Mesenteric fat pad (tissue), 1 donor: Measurements from ENCODE around the gene TEAD2. TPM values are rescaled to one million over a fixed set of nuclear protein-coding genes. Genes with fewer than 3 reads are reported as not detected.
A peak's percentile ranks its signal among the peaks of the same experiment; 100 is the strongest.
"Not testable (repeated sequence)": the region's sequence is repeated elsewhere in the genome, so short reads cannot be mapped to it uniquely, and the experiment has no call there.

Experiments used
- DNase-seq: peaks from one replicate; pipeline ENCODE4 v3.0.0-alpha.2; 2020; ENCODE audit warnings: low spot score
- total RNA-seq: library from RNA; stranded (reverse); fragmentation: NEBNext Ultra II Directional; extraction: Animal tissue kit (Norgen Biotek cat#: 25700); gene quantifications from one replicate; pipeline ENCODE4 v1.2.1, GENCODE V29; 2021
- donor health status: DM: yes; HTN: yes; CAD: no.

TEAD2 gene
- total RNA-seq, 1 donor from 2014 or later, result 48.3 TPM

DNA sequence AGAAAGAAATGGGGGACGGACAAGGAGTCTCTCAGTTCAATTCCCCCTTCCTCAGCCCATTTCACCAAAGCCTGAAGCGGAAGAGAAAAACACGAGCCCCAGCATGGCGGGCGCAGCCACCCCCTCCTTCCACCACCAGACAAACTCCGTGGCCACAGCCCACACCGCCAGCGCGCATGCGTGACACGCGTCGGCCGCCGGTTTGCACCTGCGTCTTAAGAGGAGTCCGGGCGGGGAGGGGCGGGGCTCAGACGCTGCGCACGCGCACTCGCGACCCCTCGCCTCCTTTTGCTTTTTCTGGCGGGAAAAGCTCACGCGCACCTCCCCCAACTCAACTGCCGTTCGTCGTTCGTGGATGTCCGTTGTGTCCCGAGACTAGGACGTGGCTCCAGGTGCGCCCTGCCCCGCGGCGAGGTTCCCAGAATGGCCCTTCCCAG, 25.7 kb upstream of the TEAD2 start, which contains the start of gene KASH5:
Gene KASH5 (plus strand): TSS at position 314 of the 437 bp plus-strand sequence. CDS start 2,635 bp downstream, outside the sequence.
- peak; percentile 94 for DNase-seq

DNA sequence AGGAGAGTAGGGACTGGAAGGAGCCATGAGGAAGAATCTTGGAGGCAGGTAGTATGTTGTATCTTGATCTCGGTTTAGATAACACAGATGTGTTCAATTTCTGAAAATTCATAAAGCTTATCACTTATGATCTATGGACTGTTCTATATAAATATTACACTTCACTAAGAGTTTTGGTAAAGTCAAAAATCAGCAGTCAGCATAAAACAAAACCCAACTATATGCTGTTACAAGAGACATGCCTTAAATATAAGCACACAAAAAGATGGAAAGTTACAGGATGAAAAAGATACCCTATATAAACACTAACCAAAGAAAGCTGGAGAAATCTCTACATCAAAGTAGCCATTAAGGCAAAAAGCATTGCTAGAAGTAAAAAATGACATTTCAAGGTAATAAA, 21.4 kb upstream of the TEAD2 start:
- DNase-seq, result no peak

DNA sequence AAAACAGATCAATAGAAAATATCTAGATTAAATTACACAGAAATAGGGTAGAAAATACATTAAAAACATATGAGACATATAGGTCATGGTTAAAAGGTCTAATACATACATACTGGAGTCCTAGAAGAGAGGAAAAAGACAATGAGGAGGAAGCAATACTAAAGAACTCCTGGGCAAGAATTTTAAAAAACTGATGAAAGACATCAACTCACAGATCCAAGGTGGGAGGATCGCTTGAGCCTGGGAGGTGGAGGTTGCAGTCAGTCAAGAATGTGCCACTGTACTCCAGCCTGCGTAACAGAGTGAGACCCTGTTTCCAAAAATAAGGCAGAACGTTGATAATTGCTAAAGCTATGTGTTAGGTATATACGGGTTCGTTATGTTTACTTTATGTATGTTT, 20.4 kb upstream of the TEAD2 start:
- no peak for DNase-seq

DNA sequence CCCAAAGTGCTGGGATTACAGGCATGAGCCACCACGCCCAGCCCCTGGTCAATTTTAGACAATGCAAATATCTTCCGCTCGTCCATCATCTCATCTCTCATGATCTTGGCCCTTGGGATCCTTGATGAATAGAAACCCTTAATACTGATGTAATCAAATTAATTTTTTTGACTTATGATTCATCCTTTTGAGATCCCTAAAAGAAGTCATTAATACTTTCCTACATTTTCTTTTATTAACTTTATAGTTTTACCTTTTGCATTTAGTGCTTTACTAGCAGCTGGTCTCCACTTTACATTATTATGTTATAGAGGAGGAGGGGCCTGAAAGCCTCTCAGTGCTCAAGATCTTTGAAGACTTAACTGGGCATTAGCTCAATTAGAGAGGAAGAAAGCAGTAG, 18.2 kb upstream of the TEAD2 start:
- DNase-seq, result no peak

DNA sequence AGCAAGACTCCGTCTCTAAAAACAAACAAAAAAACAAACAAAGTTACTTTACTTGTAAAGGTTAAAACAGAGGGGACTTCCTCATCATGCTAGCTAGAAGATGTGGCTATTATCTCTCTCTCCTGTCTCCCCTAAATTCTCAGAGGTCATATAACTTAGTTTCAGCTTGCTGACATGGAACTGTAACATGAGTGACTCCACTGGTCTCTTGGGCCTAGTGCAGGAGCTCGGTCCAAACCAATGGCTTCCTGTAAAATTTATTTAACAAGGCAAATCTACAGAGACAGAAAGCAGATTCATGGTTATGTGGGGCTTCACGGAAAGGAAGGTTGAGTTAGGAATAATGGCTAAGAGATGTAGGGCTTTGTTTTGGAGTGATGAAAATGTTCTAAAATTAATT, 16.3 kb upstream of the TEAD2 start:
- no peak for DNase-seq

DNA sequence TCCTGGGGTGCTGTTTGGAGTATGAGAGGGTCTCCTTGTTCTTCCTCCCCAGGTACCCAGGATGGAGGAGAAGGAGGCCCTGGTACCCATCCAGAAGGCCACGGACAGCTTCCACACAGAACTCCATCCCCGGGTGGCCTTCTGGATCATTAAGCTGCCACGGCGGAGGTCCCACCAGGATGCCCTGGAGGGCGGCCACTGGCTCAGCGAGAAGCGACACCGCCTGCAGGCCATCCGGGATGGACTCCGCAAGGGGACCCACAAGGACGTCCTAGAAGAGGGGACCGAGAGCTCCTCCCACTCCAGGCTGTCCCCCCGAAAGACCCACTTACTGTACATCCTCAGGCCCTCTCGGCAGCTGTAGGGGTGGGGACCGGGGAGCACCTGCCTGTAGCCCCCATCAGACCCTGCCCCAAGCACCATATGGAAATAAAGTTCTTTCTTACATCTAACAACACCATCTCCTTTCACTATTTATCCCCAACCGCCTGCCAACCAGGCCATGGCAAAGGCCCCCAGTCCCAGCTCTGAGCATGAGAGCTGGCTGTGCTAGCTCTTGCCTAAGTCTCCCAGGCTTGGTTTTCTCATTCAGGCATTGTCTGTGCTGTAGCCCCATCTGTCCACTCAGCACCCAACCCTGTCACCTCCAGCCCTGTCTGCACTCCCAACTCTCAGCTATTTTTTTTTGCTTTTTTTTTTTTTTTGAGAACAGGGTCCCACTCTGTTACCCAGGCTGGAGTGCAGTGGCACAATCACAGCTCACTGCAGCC, 12.6 kb upstream of the TEAD2 start:
- DNase-seq, result no peak

DNA sequence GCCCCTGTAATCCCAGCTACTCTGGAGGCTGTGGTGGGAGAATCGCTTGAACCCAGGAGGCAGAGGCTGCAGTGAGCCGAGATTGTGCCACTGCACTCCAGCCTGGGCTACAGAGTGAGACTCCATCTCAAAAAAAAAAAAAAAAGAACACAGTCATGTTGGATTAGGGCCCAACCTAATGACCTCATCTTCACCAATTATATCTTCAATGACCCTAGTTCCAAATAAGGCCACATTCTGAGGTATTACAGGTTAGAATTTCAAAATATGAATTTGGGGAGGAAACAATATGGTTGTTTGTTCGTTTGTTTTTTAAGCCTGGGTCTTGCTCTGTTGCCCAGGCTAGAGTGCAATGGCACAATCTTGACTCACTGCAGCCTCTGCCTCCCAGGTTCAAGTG, 11.0 kb upstream of the TEAD2 start:
- not testable (repeated sequence) for DNase-seq

DNA sequence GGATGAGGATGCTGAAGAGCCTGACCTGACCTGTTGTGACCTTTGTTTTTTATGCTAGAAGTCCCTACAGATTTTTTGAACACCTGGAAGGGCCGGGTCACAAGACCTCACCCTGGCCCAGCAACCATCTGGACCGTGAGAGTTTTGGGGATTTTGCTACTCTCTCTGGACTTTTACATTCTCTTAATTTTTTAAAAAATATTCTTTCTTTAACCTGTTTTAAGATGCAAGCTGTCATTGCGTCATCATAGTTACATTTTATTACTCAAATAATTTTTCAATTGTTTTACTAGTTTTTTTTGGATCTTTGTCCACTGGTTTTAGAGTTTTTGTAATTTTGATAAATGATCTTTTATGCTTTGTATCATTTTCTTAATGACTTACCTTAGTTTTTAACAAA, 9.0 kb upstream of the TEAD2 start:
- DNase-seq, result no peak

DNA sequence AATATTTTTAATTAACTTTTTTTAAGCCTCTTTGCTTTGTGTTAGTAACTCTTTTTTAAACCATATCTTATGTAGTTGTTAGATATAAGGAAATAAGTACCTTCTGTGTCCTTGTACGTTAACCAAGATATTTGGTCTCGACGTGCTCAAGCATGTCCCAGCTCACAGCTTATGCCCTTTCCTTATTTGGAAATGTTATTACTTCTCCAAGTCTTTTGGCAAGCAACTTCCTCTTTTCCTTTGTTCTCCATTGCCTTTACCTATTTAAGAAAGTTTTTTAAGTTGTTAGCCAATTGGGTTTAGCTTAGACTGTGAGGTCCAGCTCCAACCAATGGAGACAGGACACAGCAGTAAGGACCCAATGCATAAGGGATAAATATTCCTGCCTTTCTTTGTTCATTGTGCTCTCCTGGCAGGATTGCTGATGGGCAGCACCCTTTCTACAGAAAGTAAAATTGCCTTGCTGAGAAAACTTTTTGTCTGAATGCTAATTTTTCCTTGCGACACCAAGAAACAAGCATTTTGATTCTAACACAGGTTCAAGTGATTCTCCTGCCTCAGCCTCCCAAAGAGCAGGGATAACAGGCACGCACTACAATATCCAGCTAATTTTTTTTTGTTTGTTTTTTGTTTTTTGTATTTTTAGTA, 6.6 kb upstream of the TEAD2 start:
- no peak for DNase-seq

DNA sequence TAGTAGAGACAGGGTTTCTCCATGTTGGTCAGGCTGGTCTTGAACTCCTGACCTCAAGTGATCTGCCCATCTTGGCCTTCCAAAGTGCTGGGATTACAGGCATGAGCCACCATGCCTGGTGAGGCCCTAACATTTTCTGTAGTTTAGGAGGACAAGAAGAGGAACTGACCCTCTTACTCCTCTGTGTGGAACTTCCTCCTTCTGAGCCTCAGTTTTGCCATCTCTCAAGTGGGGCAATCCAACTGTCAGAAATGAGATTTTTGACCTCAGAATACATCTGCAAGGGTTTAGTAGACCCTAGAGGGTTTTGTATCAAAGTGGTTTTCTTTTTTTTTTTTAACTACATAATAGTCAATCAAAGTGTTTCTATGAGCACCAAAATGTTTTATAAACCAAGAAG, 3.9 kb upstream of the TEAD2 start:
- DNase-seq, result no peak

DNA sequence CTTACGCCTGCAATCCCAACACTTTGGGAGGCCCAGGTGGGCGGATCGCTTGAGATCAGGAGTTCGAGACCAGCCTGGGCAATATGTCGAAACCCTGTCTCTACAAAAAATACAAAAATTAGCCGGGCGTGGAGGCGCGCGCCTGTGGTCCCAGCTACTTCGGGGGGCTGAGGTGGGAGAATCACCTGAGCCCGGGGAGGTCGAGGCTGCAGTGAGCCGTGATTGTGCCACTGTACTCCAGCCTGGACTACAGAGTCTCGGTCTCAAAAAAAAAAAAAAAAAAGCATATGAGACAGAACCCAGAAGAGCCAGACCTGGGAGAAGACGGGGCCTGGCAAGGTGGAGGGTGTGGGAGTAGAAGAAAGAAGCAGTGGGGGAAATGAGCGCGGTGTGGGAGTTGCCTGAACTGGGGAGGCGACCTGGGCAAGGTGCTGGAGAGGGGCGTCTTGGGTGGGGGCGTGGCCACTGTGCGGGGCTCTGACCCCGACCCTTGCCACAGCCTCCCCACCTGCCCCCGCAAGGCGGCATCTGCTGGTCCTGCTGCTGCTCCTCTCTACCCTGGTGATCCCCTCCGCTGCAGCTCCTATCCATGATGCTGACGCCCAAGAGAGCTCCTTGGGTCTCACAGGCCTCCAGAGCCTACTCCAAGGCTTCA, 2.0 kb upstream of the TEAD2 start:
- DNase-seq, result no peak

DNA sequence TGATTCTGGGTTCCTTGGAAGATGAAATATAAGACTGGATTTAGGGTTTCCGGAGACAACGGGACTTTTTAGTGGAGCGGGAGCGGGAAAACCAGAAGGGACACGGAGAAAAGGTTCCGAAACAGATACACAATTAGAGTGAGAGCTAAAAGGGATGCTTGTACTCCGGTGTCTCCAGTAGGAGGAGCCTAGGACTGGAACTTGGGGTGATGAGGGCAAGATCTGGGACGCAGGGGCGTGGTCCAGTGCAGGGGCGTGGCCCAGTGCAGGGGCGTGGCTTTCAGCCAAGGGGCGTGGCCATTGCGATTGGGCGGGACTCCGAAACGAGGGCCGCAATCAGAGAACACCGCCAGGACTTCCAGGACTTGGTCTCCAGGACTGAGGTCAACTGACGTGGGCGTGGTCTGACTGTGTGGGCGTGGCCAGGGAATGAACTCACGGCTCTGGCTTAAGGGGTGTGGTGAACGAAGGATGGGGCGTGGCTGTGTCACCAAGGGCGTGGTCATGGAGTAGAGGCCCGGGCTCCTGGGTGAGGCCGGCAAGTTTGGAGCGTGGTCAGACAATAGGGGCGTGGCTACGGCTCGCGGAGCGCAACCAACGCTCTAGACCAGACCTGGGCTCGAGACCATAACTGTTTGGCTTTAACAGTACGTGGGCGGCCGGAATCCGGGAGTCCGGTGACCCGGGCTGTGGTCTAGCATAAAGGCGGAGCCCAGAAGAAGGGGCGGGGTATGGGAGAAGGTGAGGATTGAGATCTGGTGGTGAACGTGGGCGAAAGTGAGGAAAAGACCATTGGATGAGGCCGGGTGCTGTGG, 1.3 kb upstream of the TEAD2 start, which contains the start of gene DKKL1:
Gene DKKL1 (plus strand): TSS at position 610 of the 815 bp plus-strand sequence. CDS start 122 bp downstream, at position 732.
- peak; percentile 99 for DNase-seq

DNA sequence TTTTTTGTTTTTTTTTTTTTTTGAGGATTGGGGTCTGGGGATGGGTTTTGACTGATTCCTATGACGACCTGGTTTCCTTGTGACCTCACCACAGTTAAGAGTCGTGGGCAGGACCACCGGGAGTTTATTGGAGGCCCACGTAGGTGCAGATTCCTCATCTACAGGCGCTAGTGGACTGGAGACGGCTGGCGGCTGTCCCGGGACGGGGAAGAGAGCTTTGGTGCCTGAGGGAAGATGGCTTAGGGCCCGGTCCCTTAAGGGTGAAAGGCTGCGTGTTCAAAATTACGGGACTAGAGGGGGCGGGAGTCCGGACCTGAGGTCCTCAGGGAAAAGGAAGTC, 682 bp upstream of the TEAD2 start:
- DNase-seq, result no peak

DNA sequence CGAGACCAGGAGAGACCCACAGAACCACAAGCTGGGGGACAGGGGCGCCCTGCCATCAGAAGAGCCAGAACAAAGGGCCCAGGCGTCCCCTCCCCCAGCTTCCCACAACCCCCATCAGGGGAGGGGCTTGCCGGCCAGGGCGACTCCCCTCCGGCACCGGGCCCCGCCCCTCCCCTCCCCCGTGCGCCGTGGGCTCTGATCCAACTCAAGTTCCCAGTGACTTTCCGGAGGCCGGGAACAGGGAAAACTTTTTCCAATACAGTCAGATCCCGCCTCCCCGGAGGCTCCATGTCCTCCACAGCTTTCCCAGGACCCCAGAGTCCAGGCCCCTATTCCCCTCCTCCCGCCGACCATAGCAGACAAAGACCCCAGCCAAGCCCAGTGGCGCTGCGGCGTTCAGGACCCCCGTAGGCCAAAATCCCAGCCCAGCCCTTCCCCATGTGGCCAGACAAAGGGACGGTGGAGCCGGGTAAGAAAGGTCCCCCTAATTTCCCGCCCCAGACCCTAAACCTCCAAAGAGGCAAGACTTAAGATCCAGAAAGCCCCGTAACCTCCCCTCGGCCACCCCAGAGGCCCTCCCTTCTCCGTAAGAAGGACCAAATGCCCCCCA, 673 bp downstream of the TEAD2 start:
- DNase-seq, result no peak

DNA sequence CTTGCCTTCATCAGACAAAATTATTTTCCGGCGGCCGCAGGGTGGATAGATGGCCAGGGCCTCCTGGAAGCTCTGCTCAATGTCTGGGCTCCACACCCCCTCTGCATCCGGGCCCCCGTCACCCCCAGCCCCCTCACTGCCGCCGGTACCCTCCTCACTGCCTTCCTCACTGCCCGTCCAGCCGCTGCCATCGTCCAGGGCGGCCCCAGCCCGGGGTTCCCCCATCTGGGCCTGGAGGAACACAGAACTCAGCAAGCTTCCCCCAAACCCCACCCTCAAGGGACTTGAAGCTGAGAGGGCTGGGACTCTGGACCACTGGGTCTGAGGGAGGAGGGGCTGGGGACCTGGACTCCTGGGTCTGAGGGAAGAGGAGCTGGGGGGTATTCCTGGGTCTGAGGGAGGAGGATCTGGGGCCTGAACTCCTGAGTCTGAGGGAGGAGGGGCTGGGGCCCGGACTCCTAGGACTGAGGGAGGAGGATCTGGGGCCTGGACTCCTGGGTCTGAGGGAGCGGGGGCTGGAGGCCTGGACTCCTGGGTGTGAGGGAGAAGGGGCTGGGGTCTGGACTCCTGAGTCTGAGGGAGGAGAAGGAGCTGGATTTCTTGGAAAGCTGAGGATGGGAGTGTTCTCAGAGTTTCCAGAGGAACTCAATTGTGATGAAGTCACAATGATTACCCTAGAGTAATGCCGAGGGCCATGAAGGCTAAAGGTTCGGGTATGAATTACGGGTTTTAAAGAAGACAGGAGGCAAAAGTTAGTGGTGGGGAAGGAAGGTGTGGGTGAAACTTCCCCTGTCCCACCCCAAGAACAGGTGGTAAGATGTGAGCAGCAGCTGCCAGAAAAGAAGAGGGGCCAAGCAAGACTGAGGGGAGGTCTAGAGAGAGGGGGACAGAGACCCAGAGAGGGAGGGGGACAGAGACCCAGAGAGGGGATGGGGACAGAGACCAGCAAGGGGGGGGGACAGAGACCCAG, 2.1 kb downstream of the TEAD2 start:
- no peak for DNase-seq

DNA sequence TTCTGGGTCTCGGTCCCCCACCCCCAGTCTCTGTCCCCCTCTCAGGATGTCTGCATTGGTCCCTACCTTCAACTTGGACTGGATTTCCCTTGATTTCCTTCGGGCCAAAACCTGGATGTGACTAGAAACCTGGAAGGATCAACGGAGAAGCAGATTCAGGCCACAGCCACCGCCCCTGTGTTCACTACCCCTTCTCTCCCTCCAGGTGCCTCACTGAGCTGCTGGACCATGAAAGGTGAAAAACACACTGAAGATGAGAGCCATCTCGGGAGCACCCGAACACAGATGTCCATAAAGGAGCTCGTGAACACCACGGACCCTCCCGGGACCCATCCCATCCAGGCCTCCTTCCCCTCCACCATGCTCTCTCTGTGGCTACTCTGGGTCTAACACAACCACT, 5.0 kb downstream of the TEAD2 start:
- DNase-seq, result no peak

DNA sequence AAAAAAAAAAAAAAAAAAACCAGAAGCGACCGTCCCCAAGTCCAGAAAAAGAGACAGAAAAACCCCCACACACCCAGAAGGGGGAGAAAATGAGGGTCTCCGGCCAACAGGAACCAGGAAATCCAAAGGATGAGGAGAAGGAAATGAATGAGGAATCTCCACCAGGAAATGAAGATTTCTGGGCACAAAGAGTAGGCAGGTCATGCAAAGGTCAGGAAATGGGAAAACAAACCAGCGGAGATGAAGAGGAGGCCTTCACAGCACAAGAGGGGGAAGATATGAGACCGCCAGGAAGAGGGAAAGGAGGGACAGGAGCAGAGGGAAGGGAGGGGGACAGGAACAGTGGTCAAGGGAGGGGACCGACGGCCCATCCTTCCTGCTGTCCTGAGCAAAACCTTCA, 5.8 kb downstream of the TEAD2 start:
- no peak for DNase-seq

DNA sequence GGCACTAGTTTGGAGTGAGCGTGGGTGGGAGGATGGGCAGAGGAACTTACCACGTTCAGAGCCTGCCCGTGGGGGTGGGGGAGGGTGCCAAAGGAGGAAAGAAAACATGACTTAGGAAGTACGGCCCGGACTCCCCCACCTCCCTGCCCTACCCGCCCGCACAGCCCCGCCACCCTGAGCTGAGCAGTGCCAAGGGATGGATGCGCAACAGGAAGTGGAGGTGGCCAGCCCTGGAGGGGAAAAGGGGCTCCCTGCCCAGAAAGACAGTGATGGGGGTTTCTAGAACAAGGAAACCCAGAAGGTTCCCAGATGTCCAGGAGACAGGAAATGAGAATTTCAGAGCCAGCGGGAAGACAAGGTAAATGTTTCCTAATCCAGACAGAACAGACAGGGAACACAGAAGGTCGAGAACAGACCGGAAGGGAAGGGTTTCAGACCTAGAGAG, 6.3 kb downstream of the TEAD2 start:
- DNase-seq, result no peak

DNA sequence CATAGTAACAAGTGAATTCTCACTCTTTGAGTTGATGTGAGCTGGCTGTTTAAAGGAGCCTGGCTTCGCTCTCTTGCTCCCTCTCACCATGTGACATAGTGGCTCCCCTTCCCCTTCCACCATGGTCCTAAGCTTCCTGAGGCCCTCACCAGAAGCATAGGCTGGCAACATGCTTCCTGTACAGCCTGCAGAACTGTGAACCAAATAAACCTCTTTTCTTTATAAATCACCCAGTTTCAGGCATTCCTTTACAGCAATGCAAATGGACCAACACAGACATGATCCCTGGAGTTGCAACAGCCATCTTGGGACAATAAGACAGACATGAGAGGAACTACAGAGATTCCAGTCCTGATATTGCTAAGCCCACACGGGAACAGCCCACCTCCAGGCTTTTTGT, 12.6 kb downstream of the TEAD2 start:
- DNase-seq, result no peak
